ENCODE results near the gene ERG.

- TF ChIP-seq CTCF (IDR thresholded peaks at IDR 0.05; ENCODE audit: poor library complexity, severe bottlenecking) (peak; percentile 83), POLR2AphosphoS5 (IDR thresholded peaks at IDR 0.05) (no peak), EZH2 (IDR thresholded peaks at IDR 0.05; ENCODE audit: borderline replicate concordance, insufficient read depth, low read length, poor library complexity, severe bottlenecking) (no peak), TAF1 (IDR thresholded peaks at IDR 0.05; ENCODE audit: low read depth) (no peak), RAD21 (conservative IDR thresholded peaks at IDR 0.05) (peak; percentile 87), EP300 (conservative IDR thresholded peaks at IDR 0.05; ENCODE audit: poor library complexity, severe bottlenecking) (no peak), SMC3 (conservative IDR thresholded peaks at IDR 0.05; ENCODE audit: poor library complexity) (peak; percentile 81), REST (IDR thresholded peaks at IDR 0.05; ENCODE audit: borderline replicate concordance) (no peak)
These were observed 7.6 kb upstream of the ERG start for GRCh38 chr21:38505654-38506523.
